Lower leg skin (tissue), 3 donors: ENCODE measurements around the gene ADGRL1.

Experiments
- POLR2A ChIP-seq, 2 donors: fragments of 450-650 bp; IDR thresholded peaks; one replicate each; pipeline ENCODE4 v1.6.1; 2016 to 2017; ENCODE audit warnings: antibody characterized with exemption in 2 of 2, mild to moderate bottlenecking in 1 of 2, moderate library complexity in 1 of 2
- TF ChIP-seq, protein P1 (sequence below), 3 donors: fragments of 450-650 bp; IDR thresholded peaks; one replicate each; pipeline ENCODE4 v1.5.1; 2016; ENCODE audit warnings: antibody characterized with exemption in 3 of 3, mild to moderate bottlenecking in 3 of 3, moderate library complexity in 2 of 3

DNA sequence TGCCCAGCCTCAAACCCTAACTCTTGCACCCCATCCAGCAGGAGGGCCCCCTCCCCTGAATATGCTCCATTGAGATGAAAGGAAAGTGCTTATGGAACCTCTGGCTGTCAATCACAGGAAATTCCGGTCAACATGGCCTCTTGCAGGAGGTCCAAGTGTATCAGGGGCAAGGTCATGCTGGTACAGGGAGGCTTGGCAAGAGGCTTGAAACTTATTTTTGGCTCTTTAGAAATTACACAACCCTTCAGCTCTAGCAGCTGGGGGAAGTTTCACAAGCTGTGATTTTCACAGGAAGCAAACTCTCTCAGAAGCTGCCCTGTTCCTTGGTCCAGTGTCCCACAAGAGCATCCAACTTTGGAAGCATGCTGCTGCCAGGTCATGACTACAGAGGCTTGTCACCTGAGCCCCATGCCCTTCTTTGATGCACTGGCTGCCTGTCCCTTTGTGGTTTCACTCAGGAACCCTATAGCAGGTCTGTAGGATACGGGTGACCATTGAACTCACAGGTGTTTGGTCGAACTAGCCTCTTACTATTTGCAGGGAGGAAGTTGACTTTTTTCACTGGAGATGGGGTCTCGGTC is 78.0 kb downstream of the ADGRL1 start:
- no peak for TF ChIP-seq POLR2A (IDR thresholded peaks at IDR 0.05)
- TF ChIP-seq, protein P1, sequence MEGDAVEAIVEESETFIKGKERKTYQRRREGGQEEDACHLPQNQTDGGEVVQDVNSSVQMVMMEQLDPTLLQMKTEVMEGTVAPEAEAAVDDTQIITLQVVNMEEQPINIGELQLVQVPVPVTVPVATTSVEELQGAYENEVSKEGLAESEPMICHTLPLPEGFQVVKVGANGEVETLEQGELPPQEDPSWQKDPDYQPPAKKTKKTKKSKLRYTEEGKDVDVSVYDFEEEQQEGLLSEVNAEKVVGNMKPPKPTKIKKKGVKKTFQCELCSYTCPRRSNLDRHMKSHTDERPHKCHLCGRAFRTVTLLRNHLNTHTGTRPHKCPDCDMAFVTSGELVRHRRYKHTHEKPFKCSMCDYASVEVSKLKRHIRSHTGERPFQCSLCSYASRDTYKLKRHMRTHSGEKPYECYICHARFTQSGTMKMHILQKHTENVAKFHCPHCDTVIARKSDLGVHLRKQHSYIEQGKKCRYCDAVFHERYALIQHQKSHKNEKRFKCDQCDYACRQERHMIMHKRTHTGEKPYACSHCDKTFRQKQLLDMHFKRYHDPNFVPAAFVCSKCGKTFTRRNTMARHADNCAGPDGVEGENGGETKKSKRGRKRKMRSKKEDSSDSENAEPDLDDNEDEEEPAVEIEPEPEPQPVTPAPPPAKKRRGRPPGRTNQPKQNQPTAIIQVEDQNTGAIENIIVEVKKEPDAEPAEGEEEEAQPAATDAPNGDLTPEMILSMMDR (IDR thresholded peaks at IDR 0.05) = no peak
